Upper lobe of left lung (tissue), 4 donors: ENCODE results near the gene MRM3.
A peak's percentile ranks its signal among the peaks of the same experiment; 100 is the strongest.

Experiments used
- CTCF ChIP-seq, 6 experiments: fragments of 450-650 bp in 4 of 6; fragments of 200-600 bp in 2 of 6; sonication (generic) in 2 of 6; IDR thresholded peaks; one replicate each; pipeline ENCODE4 v1.5.1; 2016 to 2019; ENCODE audit warnings: antibody characterized with exemption in 6 of 6
- EP300 ChIP-seq, 4 donors: sonication (generic); formaldehyde crosslinking; IDR thresholded peaks; one replicate each; pipeline ENCODE4 v1.5.1; 2017; ENCODE audit warnings: antibody characterized with exemption in 4 of 4, control low read depth in 2 of 4
- POLR2A ChIP-seq, 4 donors: fragments of 450-650 bp; IDR thresholded peaks; one replicate each; pipeline ENCODE4 v1.5.1; 2016 to 2017; ENCODE audit warnings: antibody characterized with exemption in 4 of 4, mild to moderate bottlenecking in 2 of 4
- POLR2AphosphoS5 ChIP-seq, 2 donors: sonication (generic); formaldehyde crosslinking; IDR thresholded peaks; one replicate each; pipeline ENCODE4 v1.5.1; 2017; ENCODE audit warnings: antibody characterized with exemption in 2 of 2

GRCh38 chr17:797236-797840 is 15.2 kb downstream of the MRM3 start:
- TF ChIP-seq CTCF (IDR thresholded peaks at IDR 0.05), result peak in 2 of 6 experiments; percentile 15 to 18
- no peak for TF ChIP-seq POLR2A (IDR thresholded peaks at IDR 0.05)
- TF ChIP-seq POLR2AphosphoS5 (IDR thresholded peaks at IDR 0.05), result no peak
- no peak for TF ChIP-seq EP300 (IDR thresholded peaks at IDR 0.05)
